ENCODE results near the gene TBX18. TPM values are rescaled to one million over a fixed set of nuclear protein-coding genes. Genes with fewer than 3 reads are reported as not detected.

The TBX18 gene
- total RNA-seq, 1 donor from 2014 or later = 9.1 TPM

GRCh38 chr6:84653027-84653551, 111.3 kb downstream of the TBX18 start:
- Mint-ChIP-seq H3K36me3 (ENCODE audit: low read depth) (no peaks in the 10 kb centered on the region), H3K27ac (ENCODE audit: unreplicated experiment) (no peak overlapping the region), H3K4me1 (ENCODE audit: low read depth) (peaks cover 24% of the 10 kb centered on the region), H3K4me3 (ENCODE audit: unreplicated experiment) (no peak overlapping the region), H3K27me3 (ENCODE audit: low read depth) (no peaks in the 10 kb centered on the region), H3K9me3 (ENCODE audit: low read depth) (no peaks in the 10 kb centered on the region)
- no peak for TF ChIP-seq CTCF (IDR thresholded peaks at IDR 0.05)
- no peak for DNase-seq (ENCODE audit: low spot score)

- H3K27ac Mint-ChIP-seq (ENCODE audit: unreplicated experiment) = peak overlapping the region; percentile 45
- no peak overlapping the region for H3K4me3 Mint-ChIP-seq (ENCODE audit: unreplicated experiment)
These were observed 111.9 kb downstream of the TBX18 start for GRCh38 chr6:84652356-84653026.

GRCh38 chr6:84651583-84651982, 112.8 kb downstream of the TBX18 start:
- Mint-ChIP-seq H3K4me1 (ENCODE audit: low read depth) (peaks cover 24% of the 10 kb centered on the region), H3K4me3 (ENCODE audit: unreplicated experiment) (no peak overlapping the region), H3K27ac (ENCODE audit: unreplicated experiment) (peak overlapping the region; percentile 45), H3K36me3 (ENCODE audit: low read depth) (no peaks in the 10 kb centered on the region), H3K9me3 (ENCODE audit: low read depth) (no peaks in the 10 kb centered on the region), H3K27me3 (ENCODE audit: low read depth) (no peaks in the 10 kb centered on the region)
- no peak for TF ChIP-seq CTCF (IDR thresholded peaks at IDR 0.05)
- DNase-seq (ENCODE audit: low spot score) = no peak

More at GRCh38 chr6:84652356-84653026, 111.9 kb downstream of the TBX18 start:
- Mint-ChIP-seq H3K27me3 (ENCODE audit: low read depth) (no peaks in the 10 kb centered on the region), H3K9me3 (ENCODE audit: low read depth) (no peaks in the 10 kb centered on the region), H3K36me3 (ENCODE audit: low read depth) (no peaks in the 10 kb centered on the region), H3K4me1 (ENCODE audit: low read depth) (peaks cover 24% of the 10 kb centered on the region)
- TF ChIP-seq CTCF (IDR thresholded peaks at IDR 0.05) = no peak
- no peak for DNase-seq (ENCODE audit: low spot score)

GRCh38 chr6:84648444-84648843, 116.0 kb downstream of the TBX18 start:
- Mint-ChIP-seq H3K27ac (ENCODE audit: unreplicated experiment) (no peak overlapping the region), H3K36me3 (ENCODE audit: low read depth) (no peaks in the 10 kb centered on the region), H3K27me3 (ENCODE audit: low read depth) (no peaks in the 10 kb centered on the region), H3K9me3 (ENCODE audit: low read depth) (no peaks in the 10 kb centered on the region), H3K4me3 (ENCODE audit: unreplicated experiment) (no peak overlapping the region), H3K4me1 (ENCODE audit: low read depth) (peaks cover 44% of the 10 kb centered on the region)
- TF ChIP-seq CTCF (IDR thresholded peaks at IDR 0.05) = no peak
- no peak for DNase-seq (ENCODE audit: low spot score)

GRCh38 chr6:84645563-84646266, 118.7 kb downstream of the TBX18 start:
- Mint-ChIP-seq H3K9me3 (ENCODE audit: low read depth) (no peaks in the 10 kb centered on the region), H3K4me1 (ENCODE audit: low read depth) (peaks cover 38% of the 10 kb centered on the region), H3K36me3 (ENCODE audit: low read depth) (no peaks in the 10 kb centered on the region), H3K27ac (ENCODE audit: unreplicated experiment) (no peak overlapping the region), H3K27me3 (ENCODE audit: low read depth) (no peaks in the 10 kb centered on the region), H3K4me3 (ENCODE audit: unreplicated experiment) (no peak overlapping the region)
- no peak for TF ChIP-seq CTCF (IDR thresholded peaks at IDR 0.05)
- DNase-seq (ENCODE audit: low spot score) = no peak

Data from chondrocyte (in vitro differentiated cells).